GM21723 (cell line): ENCODE data around the gene MLPH.

ENCODE experiments used
- ATAC-seq: cut with Tn5 transposase; IDR thresholded peaks from one replicate; pipeline ENCODE4 v1.9.1; 2021; ENCODE audit warnings: mild to moderate bottlenecking, moderate library complexity; ENCODE audit not compliant: unreplicated experiment

MLPH gene

DNA sequence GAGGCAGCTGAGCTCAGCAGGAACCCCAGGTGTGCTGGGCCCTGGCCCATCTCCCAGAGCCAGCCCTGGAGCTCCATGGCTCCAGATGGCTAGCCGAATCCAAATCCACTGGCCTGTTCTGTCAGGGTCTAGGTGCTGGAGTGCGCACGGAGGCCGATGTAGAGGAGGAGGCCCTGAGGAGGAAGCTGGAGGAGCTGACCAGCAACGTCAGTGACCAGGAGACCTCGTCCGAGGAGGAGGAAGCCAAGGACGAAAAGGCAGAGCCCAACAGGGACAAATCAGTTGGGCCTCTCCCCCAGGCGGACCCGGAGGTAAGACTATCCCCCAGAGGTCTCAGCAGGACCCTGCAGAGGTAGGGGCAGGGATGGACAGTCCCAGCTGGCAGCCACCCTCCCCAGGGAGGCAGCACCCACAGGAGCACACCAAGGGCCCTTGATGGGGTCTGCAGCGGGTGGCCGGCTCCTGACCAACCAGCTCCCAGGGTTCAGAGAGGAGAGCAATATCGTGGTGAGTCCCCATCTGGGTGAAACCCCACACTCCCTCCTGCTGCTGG lies 53.2 kb downstream of the MLPH start:
- ATAC-seq, result no peak

GRCh38 chr2:237540823-237541222 lies 53.8 kb downstream of the MLPH start:
- ATAC-seq, result no peak

DNA sequence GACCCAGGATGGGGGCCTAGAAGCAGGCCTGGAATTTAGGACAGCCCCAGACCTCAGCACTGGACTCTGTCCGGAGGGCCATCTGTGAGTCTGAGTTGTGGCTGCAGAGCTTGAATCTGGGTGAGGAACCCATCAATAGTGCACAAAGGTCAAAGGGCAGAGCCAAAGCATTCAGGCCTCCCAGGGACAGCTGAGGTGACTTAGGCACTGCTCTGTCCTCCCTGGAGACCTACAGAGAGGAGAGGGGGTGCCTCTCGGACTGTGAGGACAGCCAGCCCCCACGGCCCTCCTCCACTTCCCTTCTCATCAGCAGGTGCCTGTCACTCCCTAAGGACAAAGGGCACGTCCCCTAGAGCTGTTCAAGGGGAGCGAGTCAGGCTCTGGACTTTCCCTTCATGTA lies 54.2 kb downstream of the MLPH start:
- ATAC-seq, result no peak

GRCh38 chr2:237542001-237542704 lies 55.1 kb downstream of the MLPH start:
- no peak for ATAC-seq

DNA sequence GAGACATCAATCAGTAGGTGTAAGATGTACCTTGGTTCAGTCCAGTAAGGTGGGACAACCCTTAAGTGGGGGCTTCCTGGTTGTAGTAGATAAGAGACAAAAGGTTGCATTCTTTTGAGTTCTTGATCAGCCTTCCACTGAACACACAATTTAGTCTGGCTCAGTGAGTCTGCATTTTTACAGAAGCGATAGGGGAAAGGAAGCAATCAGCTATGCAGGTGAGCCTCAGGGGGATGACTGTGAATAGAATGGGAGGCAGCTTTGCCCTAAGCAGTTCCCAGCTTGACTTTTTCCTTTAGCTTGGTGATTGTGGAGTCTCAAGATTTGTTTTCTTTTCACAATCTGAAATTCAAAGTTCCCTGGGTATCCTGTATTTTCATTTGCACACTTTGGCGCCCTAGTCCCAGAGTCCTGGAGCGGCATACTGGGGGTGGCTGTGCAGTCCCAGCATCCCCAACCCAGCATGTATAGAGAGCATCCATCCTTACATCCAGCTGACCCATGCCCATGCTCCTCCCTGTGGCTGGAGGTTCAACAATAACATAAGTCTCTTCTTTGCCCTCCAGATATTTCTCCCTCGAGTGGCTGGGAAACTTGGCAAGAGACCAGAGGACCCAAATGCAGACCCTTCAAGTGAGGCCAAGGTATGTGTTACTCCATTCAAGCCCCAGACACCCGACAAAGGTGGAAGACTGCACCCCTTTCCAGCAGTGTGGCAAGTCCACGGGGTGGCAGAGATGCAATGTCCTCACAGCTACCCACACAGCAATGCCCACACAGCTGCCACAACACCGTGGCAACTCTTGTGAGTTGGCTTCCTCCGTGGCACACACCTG lies 59.2 kb downstream of the MLPH start:
- no peak for ATAC-seq

DNA sequence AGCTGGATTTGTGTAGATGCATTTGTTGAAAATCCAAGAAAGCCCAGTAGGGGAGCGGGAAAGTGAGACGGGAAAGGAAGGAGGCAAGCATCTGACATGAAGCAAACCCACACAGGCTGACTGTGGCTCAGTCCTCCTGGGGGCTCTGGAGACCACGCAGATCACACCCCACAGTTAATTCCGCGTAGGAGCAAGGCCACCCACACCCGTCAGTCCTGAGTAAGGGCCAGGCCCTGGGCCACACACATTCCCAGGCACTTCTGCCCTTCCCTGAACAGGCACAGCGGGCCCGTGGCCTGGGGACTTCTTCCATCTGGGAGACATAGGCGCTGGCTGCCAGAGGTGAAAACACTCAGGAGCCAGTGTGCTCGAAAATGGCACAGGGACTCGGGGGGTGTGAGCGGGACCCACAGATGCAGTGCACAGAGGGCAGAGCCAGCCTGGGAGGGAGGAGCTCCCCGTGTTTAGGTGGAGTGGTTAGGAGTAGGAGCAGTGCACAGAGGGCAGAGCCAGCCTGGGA lies 59.9 kb downstream of the MLPH start:
- no peak for ATAC-seq

GRCh38 chr2:237547841-237548416 lies 60.9 kb downstream of the MLPH start:
- no peak for ATAC-seq

GRCh38 chr2:237549216-237549615 lies 62.2 kb downstream of the MLPH start:
- ATAC-seq, result no peak

DNA sequence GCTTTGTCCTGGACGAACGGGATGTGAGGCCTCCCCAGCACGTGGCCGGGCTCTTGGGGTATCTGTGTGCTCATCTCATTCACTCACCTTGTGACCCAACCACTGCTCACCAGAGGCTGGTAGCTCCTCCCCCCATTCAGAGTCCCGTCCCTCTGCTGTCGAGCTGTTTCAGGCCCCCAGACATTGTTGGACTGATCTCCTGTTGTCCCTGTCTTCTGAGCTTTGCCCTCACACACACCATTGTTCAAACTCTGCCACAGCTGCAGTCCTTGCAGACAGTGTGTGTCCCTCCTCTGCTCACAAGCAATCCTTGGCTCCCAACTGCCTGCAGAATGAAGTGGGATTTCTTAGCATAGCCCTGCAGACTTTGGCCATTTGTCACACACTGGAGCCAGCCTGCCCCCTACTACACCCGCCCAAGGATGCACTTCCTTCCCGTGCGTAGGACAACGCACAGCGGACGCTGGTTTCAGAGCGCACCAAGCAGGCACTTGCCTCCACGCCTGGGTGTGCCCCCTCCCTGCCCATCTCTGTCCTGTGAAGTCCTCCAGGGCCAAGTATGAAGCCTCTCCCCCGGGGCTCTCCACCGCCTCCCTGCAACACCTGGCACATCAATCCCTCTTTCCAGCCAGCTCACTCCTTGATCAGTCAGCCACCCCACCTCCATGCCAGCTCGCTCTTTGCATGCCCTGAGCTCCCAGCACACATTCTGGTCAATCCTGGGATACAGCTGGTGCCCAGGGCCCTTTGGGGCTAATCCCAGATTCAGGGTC lies 62.8 kb downstream of the MLPH start:
- ATAC-seq, result no peak

DNA sequence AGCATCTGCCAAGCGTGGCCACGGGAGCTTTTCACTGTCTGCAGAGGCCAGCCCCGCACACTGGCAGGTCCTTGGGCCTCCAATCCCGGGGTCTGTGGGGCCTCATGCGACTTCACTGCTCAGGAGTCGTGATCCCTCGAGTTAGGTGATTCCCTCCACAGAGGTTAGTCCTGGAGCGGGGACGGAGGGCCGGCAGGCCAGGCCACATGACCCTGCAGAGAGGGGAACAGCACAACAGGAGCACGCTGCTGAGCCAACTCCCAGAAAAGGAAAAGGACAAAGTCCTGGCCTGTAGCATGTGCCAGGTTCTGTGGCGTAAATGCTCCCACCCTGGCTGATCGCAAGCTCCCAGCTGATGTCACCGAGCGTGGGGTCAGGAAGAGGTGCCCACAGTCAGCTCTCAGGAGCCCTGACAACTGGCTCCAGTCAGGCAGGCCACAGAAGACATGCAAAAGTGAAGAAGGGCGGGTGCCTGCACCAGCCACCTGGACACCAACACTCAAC lies 64.1 kb downstream of the MLPH start:
- ATAC-seq, result no peak

DNA sequence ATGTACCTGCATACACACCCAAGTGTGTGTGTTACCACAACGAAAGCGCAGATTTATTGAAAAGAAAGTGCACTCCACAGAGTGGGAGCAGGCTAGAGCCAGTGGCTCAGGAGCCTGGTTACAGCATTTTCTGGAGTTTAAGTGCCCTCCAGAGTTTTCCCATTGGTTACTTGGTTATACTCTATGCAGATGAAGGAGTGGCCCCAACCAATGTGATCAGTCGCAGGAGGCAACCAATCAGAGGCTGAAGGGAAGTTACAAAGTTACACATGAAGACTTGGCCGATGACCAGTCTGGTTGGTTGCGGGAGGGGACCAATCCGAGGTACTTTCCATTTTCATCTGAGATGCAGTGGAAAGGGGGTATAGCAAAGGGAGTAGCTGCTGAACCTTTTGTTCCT lies 65.9 kb downstream of the MLPH start:
- no peak for ATAC-seq

DNA sequence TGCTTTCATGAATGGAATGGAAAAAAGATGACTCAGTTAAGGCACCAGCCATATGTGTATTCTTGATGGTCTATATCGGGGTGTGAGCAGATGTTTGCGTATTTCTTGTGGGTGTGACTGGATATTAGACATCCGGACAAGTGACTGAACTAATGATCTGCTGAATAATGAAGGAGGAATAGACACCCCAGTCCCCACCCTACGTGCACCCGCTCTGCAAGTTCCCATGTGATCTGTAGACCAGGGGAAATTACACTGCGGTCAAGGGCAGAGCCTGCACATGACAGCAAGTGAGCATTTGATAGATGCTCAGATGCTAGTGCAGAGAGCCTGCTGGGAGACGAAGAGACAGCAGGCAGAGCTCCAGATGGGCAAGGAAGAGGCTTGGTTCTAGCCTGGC lies 66.9 kb downstream of the MLPH start:
- no peak for ATAC-seq

- no peak for ATAC-seq
Measured at GRCh38 chr2:237555560-237555959, 68.5 kb downstream of the MLPH start.

- peak; percentile 96 for ATAC-seq
Measured at GRCh38 chr2:237556773-237557632, 70.0 kb downstream of the MLPH start.

- peak; percentile 30 for ATAC-seq
Measured at GRCh38 chr2:237557633-237558015, 70.6 kb downstream of the MLPH start.

- ATAC-seq, result no peak
Measured at GRCh38 chr2:237558961-237559641, 72.0 kb downstream of the MLPH start.

GRCh38 chr2:237561221-237561620 lies 74.2 kb downstream of the MLPH start:
- no peak for ATAC-seq

- no peak for ATAC-seq
Measured at GRCh38 chr2:237563816-237564215, 76.8 kb downstream of the MLPH start.

GRCh38 chr2:237564526-237565131 lies 77.6 kb downstream of the MLPH start:
- ATAC-seq, result no peak
